Sigmoid colon (tissue), 4 donors: ENCODE results near the gene SUPT3H.

Source experiments
- EP300 ChIP-seq, 4 donors: sonication (generic); formaldehyde crosslinking; IDR thresholded peaks; one replicate each; pipeline ENCODE4 v1.6.1; 2017; ENCODE audit warnings: antibody characterized with exemption in 4 of 4
- POLR2A ChIP-seq, 2 donors: fragments of 450-650 bp; IDR thresholded peaks; one replicate each; pipeline ENCODE4 v1.6.1; 2016; ENCODE audit warnings: antibody characterized with exemption in 2 of 2, mild to moderate bottlenecking in 2 of 2, moderate library complexity in 2 of 2
- POLR2AphosphoS5 ChIP-seq, 4 donors: sonication (generic); formaldehyde crosslinking; IDR thresholded peaks; one replicate each; pipeline ENCODE4 v1.6.1; 2017; ENCODE audit warnings: antibody characterized with exemption in 4 of 4
- TF ChIP-seq, protein P1 (sequence below), 4 experiments: fragments of 450-650 bp in 3 of 4; fragments of 200-600 bp in 1 of 4; IDR thresholded peaks; one replicate each; pipeline ENCODE4 v1.5.1; 2016 to 2019; ENCODE audit warnings: antibody characterized with exemption in 4 of 4, mild to moderate bottlenecking in 3 of 4, moderate library complexity in 2 of 4

- TF ChIP-seq, protein P1, sequence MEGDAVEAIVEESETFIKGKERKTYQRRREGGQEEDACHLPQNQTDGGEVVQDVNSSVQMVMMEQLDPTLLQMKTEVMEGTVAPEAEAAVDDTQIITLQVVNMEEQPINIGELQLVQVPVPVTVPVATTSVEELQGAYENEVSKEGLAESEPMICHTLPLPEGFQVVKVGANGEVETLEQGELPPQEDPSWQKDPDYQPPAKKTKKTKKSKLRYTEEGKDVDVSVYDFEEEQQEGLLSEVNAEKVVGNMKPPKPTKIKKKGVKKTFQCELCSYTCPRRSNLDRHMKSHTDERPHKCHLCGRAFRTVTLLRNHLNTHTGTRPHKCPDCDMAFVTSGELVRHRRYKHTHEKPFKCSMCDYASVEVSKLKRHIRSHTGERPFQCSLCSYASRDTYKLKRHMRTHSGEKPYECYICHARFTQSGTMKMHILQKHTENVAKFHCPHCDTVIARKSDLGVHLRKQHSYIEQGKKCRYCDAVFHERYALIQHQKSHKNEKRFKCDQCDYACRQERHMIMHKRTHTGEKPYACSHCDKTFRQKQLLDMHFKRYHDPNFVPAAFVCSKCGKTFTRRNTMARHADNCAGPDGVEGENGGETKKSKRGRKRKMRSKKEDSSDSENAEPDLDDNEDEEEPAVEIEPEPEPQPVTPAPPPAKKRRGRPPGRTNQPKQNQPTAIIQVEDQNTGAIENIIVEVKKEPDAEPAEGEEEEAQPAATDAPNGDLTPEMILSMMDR (IDR thresholded peaks at IDR 0.05) = no peak
- TF ChIP-seq POLR2A (IDR thresholded peaks at IDR 0.05) = no peak
- no peak for TF ChIP-seq POLR2AphosphoS5 (IDR thresholded peaks at IDR 0.05)
- no peak for TF ChIP-seq EP300 (IDR thresholded peaks at IDR 0.05)
Observed at GRCh38 chr6:45155341-45155894, 222.3 kb downstream of the SUPT3H start.
